Keratinocyte (primary cell): ENCODE data around the gene SLC16A2. TPM values are rescaled to one million over a fixed set of nuclear protein-coding genes. Genes with fewer than 3 reads are reported as not detected.

Source experiments
- DNase-seq: peaks from one replicate; pipeline ENCODE4 v3.0.0-alpha.2; 2011; ENCODE audit warnings: low read depth, missing footprints, low spot score
- FAIRE-seq: peaks from 2 replicates; lab custom pipeline; 2011; peaks lifted over from hg19 to GRCh38; lab: Jason Lieb, UNC
- H2AFZ ChIP-seq: 2 replicates; pipeline ENCODE4 v1.6.0; 2012; ENCODE audit warnings: low read length, control low read depth, inconsistent platforms; ENCODE audit not compliant: control insufficient read depth
- H3K27ac ChIP-seq: 2 replicates; pipeline ENCODE4 v1.5.1; 2011; ENCODE audit warnings: low read length; ENCODE audit not compliant: control insufficient read depth, insufficient read depth
- H3K27me3 ChIP-seq: 3 replicates; pipeline ENCODE4 v1.6.0; 2011; ENCODE audit warnings: low read length; ENCODE audit not compliant: control insufficient read depth, insufficient read depth; ENCODE audit errors: extremely low read depth
- H3K36me3 ChIP-seq, 2 experiments: 2 replicates in 1 of 2; 3 replicates in 1 of 2; pipeline ENCODE4 v1.5.1; 2011; ENCODE audit warnings: low read length in 2 of 2, mild to moderate bottlenecking in 1 of 2; ENCODE audit not compliant: control insufficient read depth in 2 of 2, insufficient read depth in 2 of 2; ENCODE audit errors: extremely low read depth in 1 of 2
- H3K4me1 ChIP-seq: 3 replicates; pipeline ENCODE4 v1.5.1; 2011; ENCODE audit warnings: low read length; ENCODE audit not compliant: control insufficient read depth, insufficient read depth; ENCODE audit errors: extremely low read depth
- H3K4me2 ChIP-seq: 3 replicates; pipeline ENCODE4 v1.6.0; 2011; ENCODE audit warnings: low read depth, low read length; ENCODE audit not compliant: control insufficient read depth, insufficient read depth; ENCODE audit errors: extremely low read depth
- H3K4me3 ChIP-seq, 3 experiments: fragments of 200-600 bp in 1 of 3; sonication (generic) in 1 of 3; 2 replicates in 2 of 3; 3 replicates in 1 of 3; pipeline ENCODE4 v1.5.1; 2011 to 2016; ENCODE audit warnings: low read length in 3 of 3, mild to moderate bottlenecking in 3 of 3, control low read depth in 2 of 3, inconsistent platforms in 1 of 3, low read depth in 1 of 3, mixed read lengths in 1 of 3, mixed run types in 1 of 3, moderate library complexity in 1 of 3; ENCODE audit not compliant: control insufficient read depth in 2 of 3, insufficient read depth in 2 of 3; ENCODE audit errors: extremely low read depth in 1 of 3
- H3K79me2 ChIP-seq: 2 replicates; pipeline ENCODE4 v1.6.0; 2012; ENCODE audit warnings: low read length; ENCODE audit not compliant: control insufficient read depth, insufficient read depth
- H3K9ac ChIP-seq: 3 replicates; pipeline ENCODE4 v1.6.0; 2011; ENCODE audit warnings: low read length; ENCODE audit not compliant: control insufficient read depth, insufficient read depth; ENCODE audit errors: extremely low read depth
- H3K9me1 ChIP-seq: 3 replicates; pipeline ENCODE4 v1.6.0; 2011; ENCODE audit warnings: low read length; ENCODE audit not compliant: control insufficient read depth, insufficient read depth; ENCODE audit errors: extremely low read depth
- H3K9me3 ChIP-seq: 2 replicates; pipeline ENCODE4 v1.5.1; 2012; ENCODE audit warnings: low read depth, low read length; ENCODE audit not compliant: control insufficient read depth
- H4K20me1 ChIP-seq: 3 replicates; pipeline ENCODE4 v1.6.0; 2011; ENCODE audit warnings: low read length; ENCODE audit not compliant: control insufficient read depth, insufficient read depth; ENCODE audit errors: extremely low read depth
- EZH2 ChIP-seq: IDR thresholded peaks from one replicate; pipeline ENCODE4 v1.6.1; 2012; ENCODE audit warnings: inconsistent platforms, mild to moderate bottlenecking, low read length, moderate library complexity
- dilution Hi-C: fragments of 300-500 bp; cut with MboI; formaldehyde crosslinking; loops from one replicate; pipeline ENCODE4 v1.7.0; 2020; ENCODE audit warnings: low sequenced_read_pairs; ENCODE audit not compliant: extremely low pct_ligation_motif_present
- polyA plus RNA-seq, 5 experiments: library from polyadenylated mRNA; depleted of rRNA in 3 of 5; stranded (reverse) in 3 of 5; stranded (forward) in 1 of 5; unstranded in 1 of 5; fragments of >200 nt; gene quantifications; 1 replicate in 1 of 5; 2 replicates in 3 of 5; 3 replicates in 1 of 5; pipeline versions ENCODE4 v1.2.1 to v1.2.3, GENCODE V29; 2011 to 2012; ENCODE audit warnings: missing spikeins in 2 of 5, low read depth in 1 of 5, low replicate concordance in 1 of 5
- TF ChIP-seq, protein P1 (sequence below), 3 experiments: IDR thresholded peaks in 1 of 3; conservative IDR thresholded peaks in 1 of 3; optimal IDR thresholded peaks in 1 of 3; 2 replicates in 2 of 3; 3 replicates in 1 of 3; pipeline versions ENCODE3 to v1.5.1; 2011; ENCODE audit warnings: low read length in 3 of 3, mild to moderate bottlenecking in 3 of 3, moderate library complexity in 2 of 3, control low read depth in 1 of 3, inconsistent platforms in 1 of 3; ENCODE audit not compliant: insufficient read depth in 2 of 3; ENCODE audit errors: extremely low read depth in 1 of 3

The SLC16A2 gene
- polyA plus RNA-seq, 1 donor (not counting 4 experiments of a cell fraction or from before 2014, with no cell fraction given): 38.4 TPM

DNA sequence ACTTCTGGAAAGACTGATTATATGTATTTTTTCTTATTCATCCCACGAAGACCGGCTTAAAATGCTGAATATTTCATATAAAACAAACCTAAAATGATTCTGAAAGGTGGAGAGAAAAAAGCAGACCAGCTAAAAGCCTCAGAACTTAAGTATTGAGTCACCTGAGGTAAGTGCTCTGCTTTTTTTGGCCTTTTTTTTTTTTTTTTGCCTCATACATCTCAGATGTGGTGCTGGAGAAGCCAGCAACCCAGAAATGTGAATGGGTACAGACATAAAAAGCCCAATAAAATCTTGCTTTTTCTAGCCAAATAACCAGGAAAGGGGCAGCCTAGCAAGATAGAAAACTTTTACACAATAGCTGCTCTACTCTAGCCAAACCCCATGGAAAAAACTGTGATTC lies 136.1 kb downstream of the SLC16A2 start:
- FAIRE-seq: no peak
- Histone ChIP-seq H3K27ac (no peak overlapping the region), H3K27me3 (no peaks in the 10 kb centered on the region)

DNA sequence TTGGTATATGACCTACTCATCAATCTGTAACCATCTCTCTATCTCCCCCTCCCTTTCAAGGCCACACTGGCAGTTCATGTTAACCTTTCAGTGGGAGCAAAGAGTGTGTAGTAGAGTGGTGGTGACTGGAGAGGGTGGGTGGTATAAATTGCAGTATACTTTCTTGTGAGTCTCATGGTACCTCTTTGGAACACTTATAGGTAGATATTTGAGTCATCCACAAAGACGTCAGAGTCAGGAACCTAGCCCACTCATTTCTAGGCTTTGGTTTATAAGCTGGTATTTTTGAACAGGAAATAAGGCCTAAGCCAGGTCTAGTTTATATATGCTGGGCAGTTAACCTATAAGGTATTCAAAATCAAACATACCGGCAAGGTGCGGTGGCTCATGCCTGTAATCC lies 156.8 kb downstream of the SLC16A2 start:
- Histone ChIP-seq H2AFZ (no peak overlapping the region), H3K9me3 (no peaks in the 10 kb centered on the region), H3K4me3 (no peak overlapping the region), H3K36me3 (no peaks in the 10 kb centered on the region), H3K27me3 (no peaks in the 10 kb centered on the region), H3K4me2 (no peak overlapping the region), H3K9me1 (no peaks in the 10 kb centered on the region), H3K27ac (no peak overlapping the region), H3K4me1 (no peaks in the 10 kb centered on the region), H4K20me1 (no peaks in the 10 kb centered on the region), H3K79me2 (no peaks in the 10 kb centered on the region), H3K9ac (no peak overlapping the region)
- FAIRE-seq: no peak
- dilution Hi-C loops: no loop called here
- no peak for DNase-seq
- TF ChIP-seq, protein P1, sequence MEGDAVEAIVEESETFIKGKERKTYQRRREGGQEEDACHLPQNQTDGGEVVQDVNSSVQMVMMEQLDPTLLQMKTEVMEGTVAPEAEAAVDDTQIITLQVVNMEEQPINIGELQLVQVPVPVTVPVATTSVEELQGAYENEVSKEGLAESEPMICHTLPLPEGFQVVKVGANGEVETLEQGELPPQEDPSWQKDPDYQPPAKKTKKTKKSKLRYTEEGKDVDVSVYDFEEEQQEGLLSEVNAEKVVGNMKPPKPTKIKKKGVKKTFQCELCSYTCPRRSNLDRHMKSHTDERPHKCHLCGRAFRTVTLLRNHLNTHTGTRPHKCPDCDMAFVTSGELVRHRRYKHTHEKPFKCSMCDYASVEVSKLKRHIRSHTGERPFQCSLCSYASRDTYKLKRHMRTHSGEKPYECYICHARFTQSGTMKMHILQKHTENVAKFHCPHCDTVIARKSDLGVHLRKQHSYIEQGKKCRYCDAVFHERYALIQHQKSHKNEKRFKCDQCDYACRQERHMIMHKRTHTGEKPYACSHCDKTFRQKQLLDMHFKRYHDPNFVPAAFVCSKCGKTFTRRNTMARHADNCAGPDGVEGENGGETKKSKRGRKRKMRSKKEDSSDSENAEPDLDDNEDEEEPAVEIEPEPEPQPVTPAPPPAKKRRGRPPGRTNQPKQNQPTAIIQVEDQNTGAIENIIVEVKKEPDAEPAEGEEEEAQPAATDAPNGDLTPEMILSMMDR (optimal IDR thresholded peaks at IDR 0.05 in 1 of 3, IDR thresholded peaks at IDR 0.05 in 1 of 3, conservative IDR thresholded peaks at IDR 0.05 in 1 of 3; ENCODE audit: extremely low read depth in 1 of 3, insufficient read depth in 2 of 3, low read length in 3 of 3): no peak
- no peak for TF ChIP-seq EZH2

More for the DNA sequence above, 136.1 kb downstream of the SLC16A2 start:
- dilution Hi-C loops: no loop called here
- Histone ChIP-seq H2AFZ (no peak overlapping the region), H3K79me2 (no peaks in the 10 kb centered on the region), H3K4me3 (no peak overlapping the region), H3K9me1 (no peaks in the 10 kb centered on the region), H3K9ac (no peak overlapping the region), H3K9me3 (no peaks in the 10 kb centered on the region), H3K4me2 (no peak overlapping the region), H3K36me3 (no peaks in the 10 kb centered on the region), H3K4me1 (no peaks in the 10 kb centered on the region), H4K20me1 (no peaks in the 10 kb centered on the region)
- TF ChIP-seq EZH2: no peak
- TF ChIP-seq, protein P1 (optimal IDR thresholded peaks at IDR 0.05 in 1 of 3, IDR thresholded peaks at IDR 0.05 in 1 of 3, conservative IDR thresholded peaks at IDR 0.05 in 1 of 3; ENCODE audit: extremely low read depth in 1 of 3, insufficient read depth in 2 of 3, low read length in 3 of 3): no peak
- DNase-seq: no peak
